ENCODE data around the gene PSMD12. TPM values are rescaled to one million over a fixed set of nuclear protein-coding genes. Genes with fewer than 3 reads are reported as not detected.

Gene PSMD12
- total RNA-seq, 4 donors from 2014 or later, result 24.1 to 45.3 (median 27.7) TPM

DNA sequence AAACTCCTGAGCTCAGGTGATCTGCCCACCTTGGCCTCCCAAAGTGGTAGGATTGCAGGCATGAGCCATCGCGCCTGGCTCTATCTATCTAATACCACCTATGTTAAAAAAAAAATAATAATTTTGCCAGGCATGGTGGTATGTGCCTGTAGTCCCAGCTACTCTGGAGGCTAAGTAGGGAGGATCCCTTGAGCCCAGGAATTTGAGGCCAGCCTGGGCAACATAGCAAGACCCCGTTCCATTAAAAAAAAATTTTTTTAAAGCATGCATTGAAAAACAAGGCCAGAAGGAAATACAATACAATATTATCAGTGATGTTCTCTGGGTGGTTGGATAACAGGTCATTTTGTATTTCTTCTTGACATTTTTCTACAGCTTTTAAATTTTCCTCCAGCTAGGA, 76.1 kb downstream of the PSMD12 start:
- no peak for TF ChIP-seq CTCF (IDR thresholded peaks at IDR 0.05; ENCODE audit: low read depth)

DNA sequence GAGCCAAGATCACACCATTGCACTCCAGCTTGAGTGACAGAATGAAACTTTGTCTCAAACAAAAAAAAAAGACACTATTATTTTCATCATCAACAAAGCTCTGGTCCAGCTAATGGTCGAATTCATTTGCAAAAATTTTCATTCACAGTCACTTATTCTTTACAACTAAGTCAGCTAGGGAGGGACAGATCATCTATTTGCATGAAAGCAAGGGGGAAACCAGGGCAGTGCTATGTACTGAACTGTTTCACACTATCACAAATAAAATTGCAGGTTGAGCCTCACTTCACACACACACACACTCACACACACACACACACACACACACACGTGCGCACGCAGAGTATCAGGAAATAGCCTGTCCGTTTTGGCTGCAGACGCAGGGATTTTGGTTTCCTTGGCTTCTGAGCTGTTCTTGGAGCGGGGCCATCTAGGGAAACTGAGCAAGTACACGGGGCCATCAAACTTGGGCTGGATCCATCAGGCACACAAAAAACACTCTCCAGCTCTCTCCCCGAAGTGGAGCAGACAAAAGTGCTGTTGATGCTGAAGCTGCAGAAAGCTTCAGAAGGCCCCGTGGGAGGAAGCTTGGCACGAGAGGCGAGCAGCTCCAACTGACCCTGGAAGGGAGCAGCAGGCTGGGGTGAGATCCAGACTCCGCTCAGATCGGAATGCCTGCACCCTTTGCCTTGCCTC, 77.0 kb downstream of the PSMD12 start:
- TF ChIP-seq CTCF (IDR thresholded peaks at IDR 0.05; ENCODE audit: low read depth), result no peak

Small RNAs within 50 kb of the gene (small RNA-seq; reads per million reads assigned to genes)
- 0.49 reads per million for gene RF00019

Other genes starting within 250 kb of the PSMD12 start
- gene HELZ, start 121.4 kb downstream of the PSMD12 start, total RNA-seq, result 10 to 100 TPM; 74.5 to 83.0 (median 76.8) TPM
- 10 to 100 TPM; 12.1 to 26.8 (median 18.2) TPM for gene PITPNC1, start 10.7 kb upstream of the PSMD12 start, total RNA-seq